ENCODE measurements around the gene PCDH17.

The PCDH17 gene, protein sequence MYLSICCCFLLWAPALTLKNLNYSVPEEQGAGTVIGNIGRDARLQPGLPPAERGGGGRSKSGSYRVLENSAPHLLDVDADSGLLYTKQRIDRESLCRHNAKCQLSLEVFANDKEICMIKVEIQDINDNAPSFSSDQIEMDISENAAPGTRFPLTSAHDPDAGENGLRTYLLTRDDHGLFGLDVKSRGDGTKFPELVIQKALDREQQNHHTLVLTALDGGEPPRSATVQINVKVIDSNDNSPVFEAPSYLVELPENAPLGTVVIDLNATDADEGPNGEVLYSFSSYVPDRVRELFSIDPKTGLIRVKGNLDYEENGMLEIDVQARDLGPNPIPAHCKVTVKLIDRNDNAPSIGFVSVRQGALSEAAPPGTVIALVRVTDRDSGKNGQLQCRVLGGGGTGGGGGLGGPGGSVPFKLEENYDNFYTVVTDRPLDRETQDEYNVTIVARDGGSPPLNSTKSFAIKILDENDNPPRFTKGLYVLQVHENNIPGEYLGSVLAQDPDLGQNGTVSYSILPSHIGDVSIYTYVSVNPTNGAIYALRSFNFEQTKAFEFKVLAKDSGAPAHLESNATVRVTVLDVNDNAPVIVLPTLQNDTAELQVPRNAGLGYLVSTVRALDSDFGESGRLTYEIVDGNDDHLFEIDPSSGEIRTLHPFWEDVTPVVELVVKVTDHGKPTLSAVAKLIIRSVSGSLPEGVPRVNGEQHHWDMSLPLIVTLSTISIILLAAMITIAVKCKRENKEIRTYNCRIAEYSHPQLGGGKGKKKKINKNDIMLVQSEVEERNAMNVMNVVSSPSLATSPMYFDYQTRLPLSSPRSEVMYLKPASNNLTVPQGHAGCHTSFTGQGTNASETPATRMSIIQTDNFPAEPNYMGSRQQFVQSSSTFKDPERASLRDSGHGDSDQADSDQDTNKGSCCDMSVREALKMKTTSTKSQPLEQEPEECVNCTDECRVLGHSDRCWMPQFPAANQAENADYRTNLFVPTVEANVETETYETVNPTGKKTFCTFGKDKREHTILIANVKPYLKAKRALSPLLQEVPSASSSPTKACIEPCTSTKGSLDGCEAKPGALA (N-terminal part only)

DNA sequence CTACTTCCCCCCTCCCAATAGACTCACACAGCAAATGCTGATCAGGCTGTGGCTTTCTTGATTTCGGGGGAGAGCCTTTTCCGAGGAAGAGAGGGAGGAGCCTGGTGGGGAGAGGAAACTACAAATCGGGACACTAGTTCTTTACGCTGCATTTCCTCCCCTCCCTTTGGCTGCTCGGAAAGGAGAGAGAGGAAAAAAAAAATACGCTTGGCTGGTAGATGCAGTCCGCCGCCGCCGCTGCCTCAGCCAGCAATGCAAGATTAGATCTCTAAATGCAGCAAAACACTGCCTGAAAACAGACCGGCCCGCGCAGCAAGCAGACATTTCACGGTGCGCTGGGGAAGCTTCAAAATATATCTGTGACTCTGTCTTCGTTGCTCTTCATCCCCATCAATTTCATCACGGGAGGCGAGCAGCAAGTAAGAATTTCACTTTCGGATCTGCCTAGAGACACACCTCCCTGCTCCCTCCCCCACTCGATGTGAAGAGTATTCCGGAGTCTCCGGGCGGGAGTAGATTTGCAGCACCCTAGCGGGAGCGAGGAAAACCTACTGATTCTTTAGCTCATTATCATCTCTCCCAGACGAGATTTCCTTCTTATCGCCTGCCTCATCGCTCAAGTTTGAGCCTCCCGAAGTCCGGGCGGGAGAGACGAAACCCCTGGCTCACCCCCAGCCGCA lies at the start of gene PCDH17:
PCDH17 (plus strand) TSS at position 149 of the 680 bp plus-strand sequence. CDS start 803 bp downstream, outside the sequence.
- DNase-seq: no peak

DNA sequence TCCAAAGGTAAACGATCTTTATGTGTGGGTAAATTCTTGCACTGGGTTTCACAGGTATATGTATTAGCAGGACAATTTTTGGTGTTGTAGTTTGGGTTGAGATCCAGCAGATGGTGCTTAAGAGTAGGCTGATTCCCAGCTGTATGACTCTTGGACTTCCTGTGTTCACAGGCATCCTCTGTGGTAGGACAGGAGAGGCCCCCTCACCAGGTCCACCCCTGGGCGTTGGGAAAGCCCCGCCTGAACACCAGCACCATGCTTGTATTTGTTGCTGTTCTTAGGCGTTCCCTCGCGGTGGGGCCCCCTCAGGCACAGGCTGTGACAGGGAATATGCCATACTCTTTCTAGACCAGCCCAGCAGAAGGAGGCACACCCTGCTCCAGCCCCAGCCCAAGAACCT lies 49.5 kb upstream of the PCDH17 start:
- DNase-seq: no peak

DNA sequence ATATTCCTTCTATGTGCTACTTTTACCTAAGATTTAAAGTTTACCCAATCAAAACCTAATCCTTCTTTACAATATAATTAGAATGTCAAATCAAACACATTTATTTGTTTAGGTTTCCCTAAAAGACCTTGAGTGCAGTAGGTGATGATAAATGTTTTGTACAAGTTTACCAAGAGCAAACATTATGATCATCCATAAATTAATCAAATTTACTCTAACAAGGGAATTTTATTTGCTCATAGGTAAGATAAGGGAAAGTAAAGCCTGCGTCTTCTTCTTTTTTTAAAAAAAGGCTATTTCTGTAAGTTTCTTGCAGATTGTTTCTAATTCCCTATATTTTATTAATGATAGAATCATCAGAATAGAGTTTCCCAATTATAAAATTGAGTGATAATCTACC lies 48.0 kb upstream of the PCDH17 start:
- no peak for DNase-seq

DNA sequence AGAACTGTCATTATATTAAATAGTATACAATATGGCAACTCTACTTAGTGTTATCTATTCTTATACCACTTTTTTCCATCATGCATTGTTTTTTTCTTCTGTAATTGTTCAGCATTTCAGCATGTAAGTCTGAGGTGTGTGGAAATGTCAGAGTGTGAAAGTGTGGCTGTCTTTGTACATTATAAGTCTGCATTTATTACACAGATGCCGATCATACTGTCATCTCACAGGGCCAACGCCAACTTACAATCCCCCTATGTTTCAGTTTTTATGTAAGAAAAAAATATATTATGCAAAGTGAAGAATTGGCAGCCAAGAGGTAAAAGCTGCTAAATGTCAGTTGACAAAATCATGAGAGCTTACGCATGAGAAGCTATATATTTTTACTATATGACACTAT lies 42.9 kb upstream of the PCDH17 start:
- no peak for DNase-seq

DNA sequence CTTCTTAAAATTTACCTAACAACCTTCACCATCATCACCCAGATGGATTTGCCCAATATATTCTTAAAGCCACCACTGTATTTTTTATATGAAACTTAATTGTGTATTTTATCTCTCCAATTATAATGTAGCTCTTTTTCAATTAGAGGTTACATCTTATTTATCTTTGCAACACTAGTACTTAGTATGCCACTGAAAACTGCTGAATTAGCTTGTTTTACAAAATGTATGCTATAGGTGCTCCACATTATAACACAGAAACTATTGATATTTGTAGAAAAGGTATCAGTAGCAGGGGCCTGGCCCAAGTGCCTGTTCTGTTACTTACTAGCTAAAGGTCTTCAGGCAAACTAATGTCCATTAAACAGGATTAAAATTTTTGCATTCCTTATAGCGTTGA lies 35.8 kb upstream of the PCDH17 start:
- DNase-seq: no peak

DNA sequence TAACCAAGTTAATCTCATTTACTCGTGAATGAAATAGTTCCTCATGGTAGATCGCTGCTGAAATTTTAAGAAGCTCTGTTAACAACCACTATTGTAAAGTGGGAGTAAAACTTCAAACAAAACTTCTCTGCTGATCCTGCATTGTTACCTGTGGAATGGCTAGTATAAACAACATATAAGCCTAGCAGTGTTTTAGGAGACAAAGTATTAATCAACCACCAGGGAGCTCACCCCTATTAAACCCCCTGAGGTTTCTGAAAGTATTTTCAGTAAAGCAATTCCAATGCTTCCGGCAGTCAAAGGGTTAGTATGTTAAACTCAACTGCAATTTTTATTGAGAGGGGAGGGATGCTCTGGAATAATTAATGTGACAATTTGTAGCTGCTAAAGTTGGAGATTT lies 30.0 kb upstream of the PCDH17 start:
- DNase-seq: no peak

DNA sequence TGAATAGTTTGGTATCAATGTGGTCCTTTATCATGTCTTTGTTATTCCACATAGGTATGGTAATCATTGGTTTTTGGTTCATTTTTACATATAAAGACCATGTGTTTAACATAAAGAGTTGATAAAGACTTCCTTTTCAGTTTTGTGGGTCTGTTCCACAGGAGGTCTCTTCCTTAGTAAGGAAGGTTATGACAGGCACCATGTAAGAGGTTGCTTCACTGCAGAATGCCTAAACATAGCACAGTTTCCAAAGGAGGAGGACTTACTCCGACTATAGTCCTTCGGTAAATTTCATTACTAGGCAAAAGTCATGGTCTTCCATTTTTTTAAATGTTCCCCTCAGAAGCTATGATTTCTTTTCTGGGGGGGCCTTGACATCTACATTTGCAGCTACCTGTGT lies 27.1 kb upstream of the PCDH17 start:
- no peak for DNase-seq

DNA sequence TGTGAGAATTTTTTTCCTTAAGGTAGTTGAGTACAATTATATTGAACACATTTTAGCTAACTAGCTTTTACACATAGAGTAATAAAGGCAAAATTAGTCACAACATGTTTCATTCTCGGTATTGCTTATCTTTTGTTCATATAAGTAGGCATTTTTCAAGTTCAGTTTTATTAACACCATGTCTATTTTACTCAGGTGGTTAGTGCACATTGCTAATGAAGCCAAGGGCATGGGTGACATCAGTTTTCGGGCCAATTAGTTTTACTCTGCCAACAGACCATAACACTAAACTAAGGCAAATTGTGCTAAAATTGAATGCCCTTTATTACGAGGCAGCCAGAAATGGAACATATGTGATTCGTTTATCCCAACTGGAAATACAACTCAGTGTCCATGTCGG lies 19.6 kb upstream of the PCDH17 start:
- no peak for DNase-seq

DNA sequence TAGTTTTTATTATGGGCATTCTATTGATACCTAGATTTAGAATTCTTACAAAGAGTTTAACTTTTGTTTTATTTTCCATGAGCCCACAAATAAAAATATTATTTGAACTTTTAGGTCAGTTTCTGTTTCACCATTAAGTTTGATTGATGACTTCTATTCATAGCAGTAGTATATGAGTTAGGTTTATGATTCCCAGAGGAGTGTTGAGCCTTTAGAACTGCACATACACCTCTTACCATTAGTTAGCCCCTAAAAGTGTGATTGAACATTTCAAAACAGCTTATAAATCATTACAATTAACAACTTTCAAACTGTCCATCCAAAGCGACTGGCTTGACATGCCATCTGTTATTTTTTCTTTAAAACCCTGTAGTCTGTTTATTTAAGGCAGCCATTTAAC lies 19.0 kb upstream of the PCDH17 start:
- DNase-seq: no peak

DNA sequence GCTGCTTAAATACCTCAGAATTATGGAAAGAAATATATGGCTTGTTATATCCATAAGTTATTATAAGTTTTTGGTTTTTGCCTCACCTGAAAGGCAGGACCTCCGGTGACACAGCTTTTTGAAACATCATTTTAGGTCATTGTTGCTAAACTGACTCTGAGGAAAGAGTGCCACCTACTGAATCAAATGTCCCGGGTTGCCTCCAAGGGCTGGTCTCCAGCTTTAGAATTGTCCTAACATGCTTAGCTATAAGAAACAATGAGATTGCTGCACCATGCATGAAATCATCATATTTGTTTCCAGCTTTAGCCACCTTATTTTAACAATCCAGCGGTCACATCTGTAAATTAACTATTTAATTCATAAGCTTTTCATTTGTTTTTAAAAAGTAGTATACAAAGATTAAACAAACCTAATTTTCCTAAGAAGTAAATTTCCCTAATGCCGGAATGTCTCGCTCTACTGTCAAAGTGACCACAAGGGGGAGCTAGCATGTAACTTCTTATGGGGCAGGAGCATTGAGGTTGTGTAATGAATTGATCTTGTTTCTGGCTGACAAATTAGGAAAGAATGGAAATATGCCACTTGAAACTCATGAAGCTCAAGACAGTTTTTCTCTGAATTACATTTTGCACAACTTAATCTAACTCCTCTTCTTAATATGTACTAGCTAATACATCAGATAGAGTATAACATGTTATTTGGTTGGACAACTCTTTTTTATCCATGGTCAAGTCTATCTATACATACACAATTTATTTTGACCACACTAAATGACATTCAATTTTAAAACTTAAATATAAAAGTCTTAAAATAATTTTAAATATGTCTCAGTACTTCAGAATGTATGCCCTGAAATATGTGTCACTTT lies 6.7 kb upstream of the PCDH17 start:
- DNase-seq: no peak

DNA sequence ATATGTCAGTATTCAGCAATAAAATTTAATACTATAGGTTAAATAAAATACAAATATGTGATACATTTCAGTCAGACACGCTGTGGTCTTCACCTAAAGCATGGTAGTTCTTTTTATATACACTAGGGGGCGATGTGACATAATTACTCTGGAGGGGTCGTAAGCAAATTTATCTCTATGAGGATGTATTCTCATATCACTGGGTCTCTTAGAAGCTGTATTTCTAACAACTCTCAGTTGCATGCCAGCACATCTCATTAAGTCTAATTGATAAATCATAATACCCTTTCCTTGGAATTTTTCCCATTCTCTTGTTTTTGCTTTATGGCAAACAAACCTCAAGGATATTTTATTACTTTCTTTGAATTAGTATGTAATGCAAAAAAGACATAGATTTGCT lies 3.9 kb upstream of the PCDH17 start:
- DNase-seq: no peak

DNA sequence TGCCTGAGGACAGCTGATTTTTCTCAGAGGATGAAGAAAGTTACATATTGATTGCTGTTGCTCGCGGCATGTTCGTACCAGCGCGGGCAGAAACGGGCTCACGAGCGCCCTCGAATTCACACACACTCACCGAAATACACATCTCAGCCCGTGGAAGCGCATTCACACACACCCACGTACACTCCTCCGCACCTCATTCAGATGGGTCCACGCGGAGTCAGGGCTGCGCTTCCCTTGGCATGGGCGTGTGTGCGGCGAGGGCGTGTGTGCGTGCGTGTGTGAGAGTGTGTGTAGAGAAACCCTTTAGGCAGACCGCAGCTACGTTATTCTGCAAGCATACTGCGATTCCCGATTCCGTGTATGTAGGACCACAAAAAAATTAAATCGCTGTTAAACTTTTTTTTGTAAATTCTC lies 2.1 kb upstream of the PCDH17 start:
- DNase-seq: no peak

DNA sequence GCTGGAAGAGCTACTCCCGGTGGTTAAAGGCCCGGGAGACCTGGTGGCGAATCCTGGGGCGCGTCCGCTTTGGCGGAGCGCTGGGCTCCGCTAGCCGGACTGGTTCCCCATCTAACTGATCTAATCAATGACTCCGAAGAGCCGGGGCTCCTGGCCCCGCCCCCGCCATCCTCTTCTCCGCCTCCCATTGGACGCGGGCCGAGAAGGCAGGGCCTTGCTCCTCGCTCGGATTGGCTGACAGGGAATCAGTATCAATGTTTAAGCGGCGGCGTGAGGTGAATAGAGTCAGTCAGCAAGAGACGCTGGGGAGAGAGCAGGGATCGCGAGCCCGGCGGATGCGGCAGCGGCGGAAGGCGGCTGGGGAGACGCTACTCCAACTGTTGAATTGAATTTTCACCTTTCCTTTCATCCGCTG lies 1.7 kb upstream of the PCDH17 start:
- no peak for DNase-seq

DNA sequence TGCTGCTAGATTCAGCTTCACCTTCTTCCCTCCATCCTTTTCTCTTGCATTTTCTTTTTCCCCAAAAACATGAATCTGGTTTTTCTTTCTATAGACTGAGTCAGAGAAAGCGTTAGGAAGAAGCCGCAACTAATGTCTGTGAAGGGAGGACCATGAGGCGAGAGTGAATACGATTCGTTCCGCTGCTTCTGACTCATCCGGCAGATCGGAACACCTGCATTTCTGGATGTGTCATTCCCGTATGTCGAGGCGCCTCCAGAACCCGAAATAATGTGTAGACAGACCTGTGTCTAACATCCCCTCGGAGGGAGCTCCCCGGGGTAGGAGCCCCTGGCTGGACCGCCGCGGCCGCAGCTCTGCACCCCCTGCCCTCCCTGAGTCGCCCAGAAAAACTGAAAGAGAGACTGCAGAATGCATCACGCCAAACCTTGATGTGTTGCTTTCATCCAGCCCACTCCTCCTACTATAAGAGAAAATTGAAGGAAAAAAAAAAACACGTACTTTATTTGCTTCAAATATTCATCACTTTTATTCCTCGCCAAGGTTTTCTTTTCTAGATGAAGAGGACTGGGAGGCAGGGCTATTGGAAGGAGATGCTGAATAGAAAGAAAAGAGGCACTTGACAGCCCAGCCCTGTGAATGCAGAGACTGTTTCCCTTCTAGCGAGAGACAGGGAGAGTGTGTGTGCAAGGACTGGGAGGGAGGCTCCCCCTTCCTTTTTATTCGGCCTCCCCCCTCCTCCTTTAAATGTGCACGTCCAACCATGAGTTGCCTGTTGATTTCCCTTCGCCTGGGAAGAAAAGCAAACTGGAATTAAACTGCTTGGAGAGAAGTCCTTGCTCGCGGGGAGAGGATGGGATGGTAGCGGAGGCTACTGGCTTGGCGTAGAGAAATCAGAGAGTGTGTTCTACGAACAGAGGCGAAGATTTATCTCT lies 616 bp upstream of the PCDH17 start:
- DNase-seq: no peak

DNA sequence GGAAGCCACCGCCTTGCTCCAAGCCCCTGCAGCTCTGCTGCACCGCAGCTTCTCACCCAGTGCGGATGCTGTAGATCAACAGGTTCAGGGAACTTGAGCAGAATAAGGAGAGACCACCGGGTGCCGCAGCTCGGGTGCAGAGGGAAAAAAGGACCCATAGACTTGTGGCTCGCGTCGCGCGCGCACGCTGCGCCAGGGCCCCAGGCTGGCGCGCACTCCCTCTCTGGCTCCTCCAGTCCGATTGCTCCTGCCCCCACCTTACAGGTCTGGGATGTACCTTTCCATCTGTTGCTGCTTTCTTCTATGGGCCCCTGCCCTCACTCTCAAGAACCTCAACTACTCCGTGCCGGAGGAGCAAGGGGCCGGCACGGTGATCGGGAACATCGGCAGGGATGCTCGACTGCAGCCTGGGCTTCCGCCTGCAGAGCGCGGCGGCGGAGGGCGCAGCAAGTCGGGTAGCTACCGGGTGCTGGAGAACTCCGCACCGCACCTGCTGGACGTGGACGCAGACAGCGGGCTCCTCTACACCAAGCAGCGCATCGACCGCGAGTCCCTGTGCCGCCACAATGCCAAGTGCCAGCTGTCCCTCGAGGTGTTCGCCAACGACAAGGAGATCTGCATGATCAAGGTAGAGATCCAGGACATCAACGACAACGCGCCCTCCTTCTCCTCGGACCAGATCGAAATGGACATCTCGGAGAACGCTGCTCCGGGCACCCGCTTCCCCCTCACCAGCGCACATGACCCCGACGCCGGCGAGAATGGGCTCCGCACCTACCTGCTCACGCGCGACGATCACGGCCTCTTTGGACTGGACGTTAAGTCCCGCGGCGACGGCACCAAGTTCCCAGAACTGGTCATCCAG lies 964 bp downstream of the PCDH17 start:
- no peak for DNase-seq

DNA sequence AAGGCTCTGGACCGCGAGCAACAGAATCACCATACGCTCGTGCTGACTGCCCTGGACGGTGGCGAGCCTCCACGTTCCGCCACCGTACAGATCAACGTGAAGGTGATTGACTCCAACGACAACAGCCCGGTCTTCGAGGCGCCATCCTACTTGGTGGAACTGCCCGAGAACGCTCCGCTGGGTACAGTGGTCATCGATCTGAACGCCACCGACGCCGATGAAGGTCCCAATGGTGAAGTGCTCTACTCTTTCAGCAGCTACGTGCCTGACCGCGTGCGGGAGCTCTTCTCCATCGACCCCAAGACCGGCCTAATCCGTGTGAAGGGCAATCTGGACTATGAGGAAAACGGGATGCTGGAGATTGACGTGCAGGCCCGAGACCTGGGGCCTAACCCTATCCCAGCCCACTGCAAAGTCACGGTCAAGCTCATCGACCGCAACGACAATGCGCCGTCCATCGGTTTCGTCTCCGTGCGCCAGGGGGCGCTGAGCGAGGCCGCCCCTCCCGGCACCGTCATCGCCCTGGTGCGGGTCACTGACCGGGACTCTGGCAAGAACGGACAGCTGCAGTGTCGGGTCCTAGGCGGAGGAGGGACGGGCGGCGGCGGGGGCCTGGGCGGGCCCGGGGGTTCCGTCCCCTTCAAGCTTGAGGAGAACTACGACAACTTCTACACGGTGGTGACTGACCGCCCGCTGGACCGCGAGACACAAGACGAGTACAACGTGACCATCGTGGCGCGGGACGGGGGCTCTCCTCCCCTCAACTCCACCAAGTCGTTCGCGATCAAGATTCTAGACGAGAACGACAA lies 1.8 kb downstream of the PCDH17 start:
- no peak for DNase-seq

DNA sequence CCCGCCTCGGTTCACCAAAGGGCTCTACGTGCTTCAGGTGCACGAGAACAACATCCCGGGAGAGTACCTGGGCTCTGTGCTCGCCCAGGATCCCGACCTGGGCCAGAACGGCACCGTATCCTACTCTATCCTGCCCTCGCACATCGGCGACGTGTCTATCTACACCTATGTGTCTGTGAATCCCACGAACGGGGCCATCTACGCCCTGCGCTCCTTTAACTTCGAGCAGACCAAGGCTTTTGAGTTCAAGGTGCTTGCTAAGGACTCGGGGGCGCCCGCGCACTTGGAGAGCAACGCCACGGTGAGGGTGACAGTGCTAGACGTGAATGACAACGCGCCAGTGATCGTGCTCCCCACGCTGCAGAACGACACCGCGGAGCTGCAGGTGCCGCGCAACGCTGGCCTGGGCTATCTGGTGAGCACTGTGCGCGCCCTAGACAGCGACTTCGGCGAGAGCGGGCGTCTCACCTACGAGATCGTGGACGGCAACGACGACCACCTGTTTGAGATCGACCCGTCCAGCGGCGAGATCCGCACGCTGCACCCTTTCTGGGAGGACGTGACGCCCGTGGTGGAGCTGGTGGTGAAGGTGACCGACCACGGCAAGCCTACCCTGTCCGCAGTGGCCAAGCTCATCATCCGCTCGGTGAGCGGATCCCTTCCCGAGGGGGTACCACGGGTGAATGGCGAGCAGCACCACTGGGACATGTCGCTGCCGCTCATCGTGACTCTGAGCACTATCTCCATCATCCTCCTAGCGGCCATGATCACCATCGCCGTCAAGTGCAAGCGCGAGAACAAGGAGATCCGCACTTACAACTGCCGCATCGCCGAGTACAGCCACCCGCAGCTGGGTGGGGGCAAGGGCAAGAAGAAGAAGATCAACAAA lies 2.6 kb downstream of the PCDH17 start:
- DNase-seq: no peak

DNA sequence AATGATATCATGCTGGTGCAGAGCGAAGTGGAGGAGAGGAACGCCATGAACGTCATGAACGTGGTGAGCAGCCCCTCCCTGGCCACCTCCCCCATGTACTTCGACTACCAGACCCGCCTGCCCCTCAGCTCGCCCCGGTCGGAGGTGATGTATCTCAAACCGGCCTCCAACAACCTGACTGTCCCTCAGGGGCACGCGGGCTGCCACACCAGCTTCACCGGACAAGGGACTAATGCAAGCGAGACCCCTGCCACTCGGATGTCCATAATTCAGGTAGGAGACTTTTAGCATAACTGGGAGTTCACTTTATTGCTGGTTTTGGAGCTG lies 3.3 kb downstream of the PCDH17 start:
- no peak for DNase-seq

Measured in activated CD8-positive, alpha-beta memory T cell treated with anti-CD3 and anti-CD28 coated beads, Interleukin-2, amount 50 U/mL, for 4 hours (primary cell).